HepG2 (cell line): Measurements from ENCODE around the gene TYMP. TPM values are rescaled to one million over a fixed set of nuclear protein-coding genes. Genes with fewer than 3 reads are reported as not detected.
A peak's percentile ranks its signal among the peaks of the same experiment; 100 is the strongest.

Experiments
- ARHGAP35 ChIP-seq: sonication (generic); formaldehyde crosslinking; IDR thresholded peaks from 2 replicates; pipeline ENCODE4 v1.9.0; 2022; ENCODE audit warnings: mild to moderate bottlenecking, inconsistent platforms, moderate library complexity, missing genetic modification reagents, borderline replicate concordance
- CENPX ChIP-seq: sonication (generic); formaldehyde crosslinking; IDR thresholded peaks from 2 replicates; pipeline ENCODE4 v1.9.0; 2021; ENCODE audit warnings: mild to moderate bottlenecking, missing genetic modification reagents, moderate library complexity
- DMTF1 ChIP-seq: sonication (generic); formaldehyde crosslinking; IDR thresholded peaks from 2 replicates; pipeline ENCODE4 v1.4.0; 2020; ENCODE audit warnings: mild to moderate bottlenecking, missing genetic modification reagents
- FOXP1 ChIP-seq, 2 experiments: fragments of 450-650 bp in 1 of 2; IDR thresholded peaks; 2 replicates each; pipeline ENCODE4 v1.6.1; 2017 to 2018; ENCODE audit warnings: antibody characterized with exemption in 1 of 2
- GZF1 ChIP-seq: sonication (generic); formaldehyde crosslinking; IDR thresholded peaks from 2 replicates; pipeline ENCODE4 v1.5.1; 2020; ENCODE audit warnings: mild to moderate bottlenecking, missing genetic modification reagents
- MAX ChIP-seq: IDR thresholded peaks from 2 replicates; pipeline ENCODE4 v1.6.1; 2012; ENCODE audit warnings: inconsistent platforms
- NKX3-1 ChIP-seq: sonication (generic); formaldehyde crosslinking; IDR thresholded peaks from 2 replicates; pipeline ENCODE4 v1.5.0; 2020; ENCODE audit warnings: missing genetic modification reagents
- PAF1 ChIP-seq: IDR thresholded peaks from 2 replicates; pipeline ENCODE4 v1.6.1; 2016; ENCODE audit warnings: missing genetic modification reagents, missing compliant biosample characterization
- PHF8 ChIP-seq: sonication (generic); formaldehyde crosslinking; IDR thresholded peaks from 2 replicates; pipeline ENCODE4 v1.5.0; 2020; ENCODE audit warnings: missing genetic modification reagents
- PTBP1 ChIP-seq: fragments of 200-400 bp; formaldehyde crosslinking; IDR thresholded peaks from 2 replicates; pipeline ENCODE4 v1.6.1; 2018; ENCODE audit warnings: low read length, low read depth; ENCODE audit not compliant: poor library complexity, severe bottlenecking
- RARG ChIP-seq: sonication (generic); formaldehyde crosslinking; IDR thresholded peaks from 2 replicates; pipeline ENCODE4 v1.4.0; 2020; ENCODE audit warnings: low read depth, mild to moderate bottlenecking, missing genetic modification reagents
- SALL1 ChIP-seq: sonication (generic); formaldehyde crosslinking; IDR thresholded peaks from 2 replicates; pipeline ENCODE4 v1.8.0; 2022; ENCODE audit warnings: mild to moderate bottlenecking, missing genetic modification reagents
- SMAD9 ChIP-seq: sonication (generic); formaldehyde crosslinking; IDR thresholded peaks from 2 replicates; pipeline ENCODE4 v1.5.1; 2020; ENCODE audit warnings: mild to moderate bottlenecking, missing genetic modification reagents
- ZBTB38 ChIP-seq: sonication (generic); formaldehyde crosslinking; IDR thresholded peaks from 2 replicates; pipeline ENCODE4 v1.5.1; 2020; ENCODE audit warnings: mild to moderate bottlenecking, missing genetic modification reagents
- ZNF10 ChIP-seq: sonication (generic); formaldehyde crosslinking; IDR thresholded peaks from 2 replicates; pipeline ENCODE4 v1.4.0; 2020; ENCODE audit warnings: mild to moderate bottlenecking, low read depth, missing genetic modification reagents, borderline replicate concordance
- ZNF34 ChIP-seq: sonication (generic); formaldehyde crosslinking; IDR thresholded peaks from 2 replicates; pipeline ENCODE4 v1.4.0; 2020; ENCODE audit warnings: mild to moderate bottlenecking, missing genetic modification reagents, borderline replicate concordance
- ZNF362 ChIP-seq: sonication (generic); formaldehyde crosslinking; IDR thresholded peaks from 2 replicates; pipeline ENCODE4 v1.4.0; 2020; ENCODE audit warnings: missing genetic modification reagents, mild to moderate bottlenecking, borderline replicate concordance
- ZSCAN22 ChIP-seq: sonication (generic); formaldehyde crosslinking; IDR thresholded peaks from 2 replicates; pipeline ENCODE4 v1.4.0; 2020; ENCODE audit warnings: mild to moderate bottlenecking, missing genetic modification reagents
- polyA plus RNA-seq, 8 experiments: library from polyadenylated mRNA; depleted of rRNA in 3 of 8; stranded (reverse) in 7 of 8; unstranded in 1 of 8; fragments of >200 nt; fragmentation: Illumina TruSeq in 4 of 8; extraction: Trizol in 4 of 8; gene quantifications; 2 replicates each; pipeline versions ENCODE4 v1.2.1 to v1.2.3, GENCODE V29; 2011 to 2016; ENCODE audit warnings: low read depth in 4 of 8, missing spikeins in 1 of 8, mixed read lengths in 1 of 8; ENCODE audit not compliant: insufficient read depth in 1 of 8
- total RNA-seq, 5 experiments: library from RNA; depleted of rRNA; stranded (reverse); fragments of >200 nt; fragmentation: Illumina TruSeq; extraction: Trizol; gene quantifications; 2 replicates each; pipeline ENCODE4 v1.2.3, GENCODE V29; 2016; ENCODE audit warnings: low read depth in 1 of 5
- TF ChIP-seq, protein P1 (sequence below): sonication (generic); formaldehyde crosslinking; IDR thresholded peaks from 2 replicates; pipeline ENCODE4 v1.4.0; 2020; ENCODE audit warnings: missing genetic modification reagents
- TF ChIP-seq, protein P2 (sequence below): sonication (generic); formaldehyde crosslinking; IDR thresholded peaks from 2 replicates; pipeline ENCODE4 v1.4.0; 2020; ENCODE audit warnings: missing genetic modification reagents

TYMP gene
- total and polyA plus RNA-seq, 2 of the 13 experiments (the other 11 are each of a cell fraction or from before 2014, with no cell fraction given) = 3.9 to 4.3 TPM

GRCh38 chr22:50525104-50525857, 4.5 kb downstream of the TYMP start, which contains the start of gene SCO2 (continued):
- TF ChIP-seq ZNF362 (CRISPR knock-in tag) (no peak), PHF8 (peak; percentile 90), SMAD9 (CRISPR knock-in tag) (0 out of 2 replicates have a peak, but pooled peaks have one; percentile 65), ZNF34 (CRISPR knock-in tag) (no peak), ZBTB38 (CRISPR knock-in tag) (no peak; the same call in 1 of the 2 replicates), CENPX (CRISPR knock-in tag) (no peak), PAF1 (CRISPR knock-in tag) (no peak), ZSCAN22 (0 out of 2 replicates have a peak, but pooled peaks have one; percentile 39), GZF1 (0 out of 2 replicates have a peak, but pooled peaks have one; percentile 33), FOXP1 (IDR thresholded peaks at IDR 0.05) (no peak), FOXP1 (CRISPR knock-in tag; IDR thresholded peaks at IDR 0.05) (no peak), ARHGAP35 (CRISPR knock-in tag) (no peak; the same call in 1 of the 2 replicates), DMTF1 (no peak), NKX3-1 (CRISPR knock-in tag) (peak; percentile 27; the same call in 1 of the 2 replicates), SALL1 (CRISPR knock-in tag) (peak; percentile 57; the same call in 1 of the 2 replicates), MAX (peak; percentile 90), ZNF10 (CRISPR knock-in tag) (no peak), RARG (no peak), PTBP1 (no peak)
- TF ChIP-seq, protein P1, sequence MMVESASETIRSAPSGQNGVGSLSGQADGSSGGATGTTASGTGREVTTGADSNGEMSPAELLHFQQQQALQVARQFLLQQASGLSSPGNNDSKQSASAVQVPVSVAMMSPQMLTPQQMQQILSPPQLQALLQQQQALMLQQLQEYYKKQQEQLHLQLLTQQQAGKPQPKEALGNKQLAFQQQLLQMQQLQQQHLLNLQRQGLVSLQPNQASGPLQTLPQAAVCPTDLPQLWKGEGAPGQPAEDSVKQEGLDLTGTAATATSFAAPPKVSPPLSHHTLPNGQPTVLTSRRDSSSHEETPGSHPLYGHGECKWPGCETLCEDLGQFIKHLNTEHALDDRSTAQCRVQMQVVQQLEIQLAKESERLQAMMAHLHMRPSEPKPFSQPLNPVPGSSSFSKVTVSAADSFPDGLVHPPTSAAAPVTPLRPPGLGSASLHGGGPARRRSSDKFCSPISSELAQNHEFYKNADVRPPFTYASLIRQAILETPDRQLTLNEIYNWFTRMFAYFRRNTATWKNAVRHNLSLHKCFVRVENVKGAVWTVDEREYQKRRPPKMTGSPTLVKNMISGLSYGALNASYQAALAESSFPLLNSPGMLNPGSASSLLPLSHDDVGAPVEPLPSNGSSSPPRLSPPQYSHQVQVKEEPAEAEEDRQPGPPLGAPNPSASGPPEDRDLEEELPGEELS (CRISPR knock-in tag) = 0 out of 2 replicates have a peak, but pooled peaks have one; percentile 11
- TF ChIP-seq, protein P2, sequence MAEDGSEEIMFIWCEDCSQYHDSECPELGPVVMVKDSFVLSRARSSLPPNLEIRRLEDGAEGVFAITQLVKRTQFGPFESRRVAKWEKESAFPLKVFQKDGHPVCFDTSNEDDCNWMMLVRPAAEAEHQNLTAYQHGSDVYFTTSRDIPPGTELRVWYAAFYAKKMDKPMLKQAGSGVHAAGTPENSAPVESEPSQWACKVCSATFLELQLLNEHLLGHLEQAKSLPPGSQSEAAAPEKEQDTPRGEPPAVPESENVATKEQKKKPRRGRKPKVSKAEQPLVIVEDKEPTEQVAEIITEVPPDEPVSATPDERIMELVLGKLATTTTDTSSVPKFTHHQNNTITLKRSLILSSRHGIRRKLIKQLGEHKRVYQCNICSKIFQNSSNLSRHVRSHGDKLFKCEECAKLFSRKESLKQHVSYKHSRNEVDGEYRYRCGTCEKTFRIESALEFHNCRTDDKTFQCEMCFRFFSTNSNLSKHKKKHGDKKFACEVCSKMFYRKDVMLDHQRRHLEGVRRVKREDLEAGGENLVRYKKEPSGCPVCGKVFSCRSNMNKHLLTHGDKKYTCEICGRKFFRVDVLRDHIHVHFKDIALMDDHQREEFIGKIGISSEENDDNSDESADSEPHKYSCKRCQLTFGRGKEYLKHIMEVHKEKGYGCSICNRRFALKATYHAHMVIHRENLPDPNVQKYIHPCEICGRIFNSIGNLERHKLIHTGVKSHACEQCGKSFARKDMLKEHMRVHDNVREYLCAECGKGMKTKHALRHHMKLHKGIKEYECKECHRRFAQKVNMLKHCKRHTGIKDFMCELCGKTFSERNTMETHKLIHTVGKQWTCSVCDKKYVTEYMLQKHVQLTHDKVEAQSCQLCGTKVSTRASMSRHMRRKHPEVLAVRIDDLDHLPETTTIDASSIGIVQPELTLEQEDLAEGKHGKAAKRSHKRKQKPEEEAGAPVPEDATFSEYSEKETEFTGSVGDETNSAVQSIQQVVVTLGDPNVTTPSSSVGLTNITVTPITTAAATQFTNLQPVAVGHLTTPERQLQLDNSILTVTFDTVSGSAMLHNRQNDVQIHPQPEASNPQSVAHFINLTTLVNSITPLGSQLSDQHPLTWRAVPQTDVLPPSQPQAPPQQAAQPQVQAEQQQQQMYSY = no peak
